ENCODE results near the gene TIPARP.

The TIPARP gene, protein sequence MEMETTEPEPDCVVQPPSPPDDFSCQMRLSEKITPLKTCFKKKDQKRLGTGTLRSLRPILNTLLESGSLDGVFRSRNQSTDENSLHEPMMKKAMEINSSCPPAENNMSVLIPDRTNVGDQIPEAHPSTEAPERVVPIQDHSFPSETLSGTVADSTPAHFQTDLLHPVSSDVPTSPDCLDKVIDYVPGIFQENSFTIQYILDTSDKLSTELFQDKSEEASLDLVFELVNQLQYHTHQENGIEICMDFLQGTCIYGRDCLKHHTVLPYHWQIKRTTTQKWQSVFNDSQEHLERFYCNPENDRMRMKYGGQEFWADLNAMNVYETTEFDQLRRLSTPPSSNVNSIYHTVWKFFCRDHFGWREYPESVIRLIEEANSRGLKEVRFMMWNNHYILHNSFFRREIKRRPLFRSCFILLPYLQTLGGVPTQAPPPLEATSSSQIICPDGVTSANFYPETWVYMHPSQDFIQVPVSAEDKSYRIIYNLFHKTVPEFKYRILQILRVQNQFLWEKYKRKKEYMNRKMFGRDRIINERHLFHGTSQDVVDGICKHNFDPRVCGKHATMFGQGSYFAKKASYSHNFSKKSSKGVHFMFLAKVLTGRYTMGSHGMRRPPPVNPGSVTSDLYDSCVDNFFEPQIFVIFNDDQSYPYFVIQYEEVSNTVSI

DNA sequence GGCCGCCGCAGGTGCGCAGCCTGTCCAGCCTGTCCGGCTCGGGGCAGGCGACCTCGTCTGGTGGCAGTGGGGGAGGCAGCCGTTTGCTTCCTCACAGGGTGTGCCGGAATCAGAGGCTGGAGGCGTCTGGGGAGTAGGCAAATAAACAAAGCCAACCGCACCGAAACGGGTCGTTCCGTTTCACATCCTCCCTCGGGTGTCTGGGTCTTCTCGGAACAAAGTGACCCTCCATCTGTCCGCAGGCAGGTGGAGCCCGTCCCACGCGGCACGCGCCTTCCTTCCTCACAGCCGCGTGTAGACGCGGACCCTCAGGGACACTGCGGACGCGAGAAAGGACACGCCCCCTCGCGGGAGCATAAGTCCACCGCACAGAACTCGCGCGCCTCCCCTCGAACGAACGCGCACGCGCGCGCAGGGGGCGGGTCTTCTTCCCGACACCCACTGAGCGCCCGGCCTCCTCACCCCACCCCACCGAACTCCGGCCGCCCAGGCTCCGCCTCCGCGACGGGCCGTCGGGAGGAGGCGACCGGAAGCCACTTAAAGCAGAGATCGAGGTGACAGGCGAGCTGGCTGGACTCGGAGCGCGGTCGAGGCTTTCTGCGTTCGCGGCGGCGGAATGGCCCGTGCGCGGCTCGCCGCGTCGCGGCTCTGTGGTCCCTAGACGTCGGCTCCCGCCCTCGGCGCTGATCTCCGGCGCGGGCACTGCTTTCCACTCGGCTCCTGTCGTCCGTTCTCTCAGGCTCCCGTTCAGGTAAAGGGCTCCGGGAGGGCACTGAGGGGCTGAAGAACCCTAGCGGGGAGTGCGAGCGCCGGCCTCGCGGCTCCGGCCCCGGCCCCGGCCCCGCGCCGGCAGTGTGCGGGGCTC lies at the start of gene TIPARP:
Gene TIPARP, plus strand, starts transcription at position 545 of the 865 bp plus-strand sequence. CDS start 3,108 bp downstream, outside the sequence.
- peak; percentile 96 to 97 for DNase-seq

DNA sequence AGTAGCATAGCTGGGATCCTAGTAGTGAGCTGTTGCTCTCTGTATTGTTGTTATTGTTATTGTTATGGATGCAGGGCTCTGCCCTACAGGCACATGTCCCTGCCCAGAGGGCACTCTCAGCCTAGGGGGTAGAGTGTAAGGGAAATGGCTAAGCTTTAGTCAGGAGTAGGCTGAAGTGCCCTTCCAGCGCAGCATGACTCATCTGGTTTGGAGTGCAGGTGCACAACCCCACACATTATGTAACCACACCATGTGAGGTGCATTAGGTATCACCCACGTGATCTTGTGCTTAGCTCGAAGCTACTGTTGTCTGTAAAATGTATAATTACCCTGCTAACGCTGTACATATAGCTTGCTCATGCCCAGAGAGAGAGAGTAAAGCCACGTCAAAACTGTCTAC lies 48.3 kb upstream of the TIPARP start:
- DNase-seq: no peak

DNA sequence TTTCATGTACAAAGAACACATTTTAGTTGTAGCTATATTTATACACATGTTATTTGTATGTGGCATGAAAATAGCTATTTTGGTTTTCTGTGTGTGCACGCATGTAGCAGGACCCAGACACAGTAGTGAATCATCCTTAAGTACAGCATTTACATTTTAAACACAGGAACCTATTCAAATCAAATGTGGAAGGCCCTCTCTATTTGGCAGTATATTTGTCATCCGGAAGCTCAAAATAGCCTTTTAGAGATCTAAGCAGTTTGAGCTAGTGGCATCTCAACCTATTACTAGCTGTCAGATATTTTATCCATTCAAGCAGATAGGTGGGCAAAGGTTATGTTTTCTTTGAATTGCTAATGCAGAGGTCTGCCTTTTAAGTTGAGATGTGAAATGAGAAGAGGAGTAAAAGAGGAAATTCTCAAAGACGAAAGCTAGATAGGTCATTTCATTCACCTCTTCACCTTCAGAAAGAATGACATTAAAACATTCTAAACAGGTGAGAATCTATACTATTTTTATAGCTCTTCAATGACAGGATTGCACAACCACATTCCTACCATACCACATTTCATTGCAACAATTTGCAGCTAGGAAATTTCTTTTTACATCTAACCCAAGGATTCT lies 46.3 kb upstream of the TIPARP start:
- DNase-seq: no peak

DNA sequence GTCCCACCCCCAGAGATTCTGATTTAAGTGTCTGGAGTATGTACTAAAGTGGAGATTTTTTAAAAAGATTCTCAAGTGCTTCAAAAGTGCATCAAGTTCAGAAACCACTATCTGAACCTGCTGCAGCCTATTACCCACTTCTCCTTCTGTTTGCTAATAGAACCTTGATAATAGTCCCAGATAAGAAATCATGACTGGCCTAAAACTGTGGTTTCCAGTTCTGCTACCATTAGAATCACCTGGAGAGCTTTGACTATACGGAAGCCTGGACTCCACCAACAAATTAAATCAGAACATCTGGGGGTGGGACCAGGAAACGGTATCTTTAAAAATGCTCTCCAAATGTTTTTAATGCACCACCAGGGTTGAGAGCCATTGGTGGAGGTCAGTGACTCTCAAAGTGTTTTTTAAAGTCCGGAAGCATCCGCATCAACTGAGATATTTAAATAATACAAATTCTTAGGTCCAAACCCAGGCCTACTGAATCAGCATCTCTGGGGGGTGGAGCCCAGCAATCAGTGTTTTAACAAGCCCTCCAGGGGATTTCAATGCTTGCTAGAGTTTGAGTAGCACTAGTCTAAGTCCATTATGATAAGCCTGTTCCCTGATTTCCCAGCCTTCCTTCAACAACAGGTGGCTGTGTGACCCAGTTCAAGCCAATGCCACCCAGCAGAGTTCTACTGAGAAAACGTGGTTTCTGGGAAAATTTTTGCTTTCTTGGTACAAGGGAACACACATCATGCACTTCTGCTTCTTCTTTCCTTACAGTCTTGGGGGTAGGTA lies 45.4 kb upstream of the TIPARP start:
- DNase-seq: no peak

DNA sequence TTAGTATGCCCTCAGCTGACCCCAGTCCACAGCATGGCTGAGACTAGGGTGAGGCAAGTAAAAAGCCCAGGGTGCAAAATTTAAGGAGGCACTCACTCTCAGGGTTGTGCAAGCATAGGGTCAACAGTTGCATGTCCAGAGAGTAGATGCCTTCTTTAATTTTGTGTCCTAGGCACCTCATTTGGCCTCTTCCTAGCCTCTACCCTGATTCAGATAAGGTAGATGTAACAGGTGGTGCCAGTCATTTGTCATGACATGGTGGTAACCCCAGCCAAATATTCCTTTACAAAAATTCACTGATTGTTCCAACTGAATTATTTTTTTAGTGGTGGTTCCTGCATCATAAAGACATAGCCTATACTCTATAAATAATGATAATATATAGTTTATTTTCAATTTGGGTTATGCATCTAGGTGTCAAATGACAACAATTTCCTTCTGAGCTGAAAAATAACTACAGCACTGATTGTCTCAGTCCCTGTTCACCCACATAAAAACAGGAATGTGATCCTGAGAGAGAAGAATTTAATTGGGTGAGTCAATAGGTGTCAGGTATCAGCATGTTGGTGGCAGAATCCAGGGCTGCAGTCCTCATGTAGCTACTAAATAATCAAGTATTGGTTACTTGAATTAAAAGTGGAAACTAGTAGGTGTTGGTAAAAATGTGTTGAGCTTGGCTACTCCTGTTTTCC lies 44.2 kb upstream of the TIPARP start:
- DNase-seq: peak in 1 of 2 experiments; percentile 9

DNA sequence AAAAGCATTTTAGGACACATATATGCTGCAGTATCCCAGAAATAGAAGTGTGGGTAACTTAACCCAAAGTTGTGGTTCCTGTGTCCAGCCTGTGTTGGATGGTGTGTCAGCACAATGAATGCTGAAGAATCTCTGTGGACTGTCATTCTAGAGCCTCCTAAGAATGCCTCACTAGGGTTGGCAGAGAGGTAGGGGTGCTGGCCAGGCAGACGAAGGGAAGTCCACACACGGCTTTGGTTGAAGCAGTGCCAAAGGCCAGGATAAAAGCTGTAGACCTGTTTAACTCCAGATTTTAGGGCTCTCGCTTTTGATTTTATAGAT lies 43.7 kb upstream of the TIPARP start:
- DNase-seq: no peak

DNA sequence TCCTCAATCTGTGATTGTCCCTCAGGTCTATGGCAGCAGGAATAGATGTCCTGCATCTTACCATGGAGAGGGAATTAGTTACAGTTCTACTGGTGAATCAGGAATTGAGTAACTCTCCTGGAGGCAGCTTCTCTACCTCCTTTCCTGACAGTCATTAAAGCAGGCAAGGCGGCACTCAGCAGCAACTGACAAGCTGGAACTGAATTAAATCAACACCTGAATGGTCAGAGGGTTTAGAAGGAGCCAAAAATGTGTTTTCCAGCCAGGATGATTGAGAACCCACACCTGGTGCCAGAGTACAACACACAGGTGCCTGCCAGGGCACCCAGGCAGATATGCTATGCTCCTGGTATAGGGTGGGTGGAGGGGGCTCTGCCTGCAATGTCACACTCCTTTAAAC lies 43.1 kb upstream of the TIPARP start:
- no peak for DNase-seq

DNA sequence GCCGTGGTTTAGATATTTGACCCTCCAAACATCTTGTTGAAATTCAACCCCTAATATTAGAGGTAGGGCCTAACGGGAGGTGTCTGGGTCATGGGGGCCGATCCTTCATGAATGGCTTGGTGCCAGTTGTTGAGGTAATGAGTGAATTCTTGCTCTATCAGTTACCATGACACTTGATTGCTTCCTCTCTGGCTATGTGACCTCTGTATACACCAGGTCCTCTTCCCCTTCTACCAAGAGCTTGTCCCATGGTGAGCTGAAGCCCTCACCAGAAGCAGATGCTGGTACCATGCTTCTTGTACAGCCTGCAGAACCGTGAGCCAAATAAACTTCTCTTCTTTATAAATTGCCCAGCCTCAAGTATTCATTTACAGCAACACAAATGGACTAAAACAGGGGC lies 41.8 kb upstream of the TIPARP start:
- DNase-seq: no peak

DNA sequence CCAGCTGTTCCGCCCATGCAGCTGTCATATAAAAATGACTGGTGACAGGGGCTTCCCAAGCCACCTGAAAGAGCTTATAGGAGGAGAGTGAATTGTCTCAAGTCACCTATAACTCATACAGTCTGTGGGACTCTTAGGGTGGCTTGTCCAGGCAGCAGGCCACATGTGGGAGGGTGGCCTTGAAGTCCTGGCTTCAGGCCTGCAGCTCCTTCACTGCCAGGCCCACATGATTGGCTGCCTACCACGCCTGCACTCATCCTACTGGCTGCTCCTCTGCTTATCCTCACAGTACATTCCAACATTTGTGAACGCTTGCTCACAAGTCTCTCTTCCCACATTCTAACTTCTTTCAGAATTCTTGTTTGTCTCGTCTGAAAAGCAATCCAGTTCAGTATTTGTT lies 41.1 kb upstream of the TIPARP start:
- no peak for DNase-seq

DNA sequence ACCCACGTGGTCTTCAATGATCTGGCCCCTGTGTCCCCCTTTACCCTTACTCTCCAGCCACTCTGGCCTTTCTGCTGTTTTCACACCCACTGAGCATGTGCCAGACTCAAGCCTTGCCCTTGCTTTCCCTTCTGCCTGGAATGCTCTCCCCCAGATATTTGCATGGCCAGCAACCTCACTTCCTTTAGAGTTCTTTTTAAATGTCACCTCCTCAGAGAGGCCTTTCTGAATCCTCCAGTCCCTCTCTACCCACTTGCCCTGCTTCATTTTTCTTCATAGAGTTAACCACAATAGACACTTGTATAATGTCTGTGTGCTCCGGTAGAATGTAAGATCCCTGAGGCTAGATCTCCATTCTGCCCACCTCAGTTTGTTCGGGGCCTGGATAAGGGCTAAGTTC lies 39.4 kb upstream of the TIPARP start:
- no peak for DNase-seq

DNA sequence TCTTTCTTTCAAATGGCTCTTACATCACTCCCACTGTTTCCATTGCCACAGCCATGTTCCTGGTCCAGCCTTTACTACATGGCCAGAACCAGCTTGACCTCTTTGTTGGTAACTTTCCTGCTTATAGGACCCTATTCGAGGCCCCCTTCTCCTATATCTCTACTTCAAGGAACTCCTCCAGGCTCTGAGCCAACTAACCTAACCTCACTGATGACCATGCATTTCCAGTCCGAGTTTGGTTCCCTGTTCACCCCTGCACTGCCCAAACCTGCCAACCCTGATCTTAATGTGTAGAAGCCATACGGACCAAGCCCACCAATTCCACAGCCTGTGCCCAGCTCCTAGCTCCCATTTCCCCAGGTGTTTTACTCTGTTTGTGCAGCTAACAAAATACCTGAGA lies 38.4 kb upstream of the TIPARP start:
- no peak for DNase-seq

DNA sequence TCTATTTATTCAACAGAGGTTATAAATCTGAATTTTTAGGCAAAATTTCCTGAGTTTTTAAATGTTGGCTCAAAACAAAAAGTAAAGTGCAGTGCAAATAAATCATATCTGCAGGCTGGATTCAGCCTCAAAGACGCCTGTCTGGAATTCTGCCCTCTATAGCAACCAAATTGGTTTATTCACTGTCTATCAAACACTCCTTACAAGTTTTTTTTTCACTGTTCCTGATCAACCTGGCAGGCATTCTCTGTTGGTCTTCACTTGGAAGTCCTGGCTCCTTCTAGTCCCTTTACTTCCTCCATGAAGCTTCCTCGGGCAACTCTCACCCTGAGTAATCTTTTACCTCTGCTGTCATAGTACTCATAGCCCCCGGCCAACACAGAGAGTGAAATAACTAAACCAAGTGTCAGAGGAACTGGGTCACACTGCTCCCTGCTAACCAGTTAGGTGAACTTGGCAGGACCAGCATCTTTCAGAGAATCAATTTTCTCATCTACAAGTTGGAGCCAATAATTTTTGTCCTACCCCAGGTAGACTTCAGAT lies 36.8 kb upstream of the TIPARP start:
- DNase-seq: no peak

DNA sequence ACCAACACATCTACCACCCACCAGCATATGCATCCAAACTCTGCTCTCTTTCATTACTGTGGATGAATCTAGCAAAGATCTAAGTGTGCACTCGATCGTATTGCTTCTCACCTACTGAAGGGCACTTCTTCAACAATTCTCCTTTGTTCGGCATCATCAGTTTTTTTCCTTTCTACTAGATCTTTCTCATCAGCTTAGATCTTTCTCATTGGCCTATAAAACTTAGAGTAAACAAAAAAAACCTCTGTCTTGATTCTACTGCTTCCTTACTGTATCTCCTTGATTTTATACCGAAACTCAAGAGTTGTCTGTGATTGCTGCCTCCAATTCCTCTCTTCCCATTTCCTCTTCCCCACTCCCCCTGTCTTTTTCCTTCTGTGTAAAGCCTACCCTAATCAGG lies 36.1 kb upstream of the TIPARP start:
- no peak for DNase-seq

DNA sequence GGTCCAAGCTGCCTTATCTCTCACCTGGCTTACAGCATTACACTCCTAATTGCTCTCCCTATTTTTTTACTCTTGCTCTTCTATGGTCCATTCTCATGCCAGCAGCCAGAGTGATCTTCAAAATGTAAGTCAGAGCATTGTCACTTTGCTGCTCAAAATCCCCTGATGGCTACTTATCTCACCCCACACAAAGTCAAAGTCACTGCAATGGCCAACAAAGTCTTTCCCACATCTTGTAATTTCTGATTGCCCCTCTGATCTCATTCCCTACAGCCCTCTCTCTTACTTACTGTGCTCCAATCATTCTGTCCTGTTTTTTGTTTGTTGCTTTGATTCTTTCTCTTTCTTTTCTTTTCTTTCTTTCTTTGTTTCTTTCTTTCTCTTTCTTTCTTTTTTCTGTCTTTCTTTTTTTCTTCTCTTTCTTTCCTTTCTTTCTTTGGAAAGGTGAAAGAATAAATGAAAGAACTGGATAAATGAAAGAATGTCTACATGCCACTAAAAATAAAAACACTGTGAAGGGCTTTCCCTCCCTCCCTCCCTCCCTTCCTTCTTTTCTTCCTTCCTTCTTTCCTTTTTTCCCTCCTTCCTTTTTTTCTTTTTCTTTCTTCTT lies 34.9 kb upstream of the TIPARP start:
- no peak for DNase-seq

DNA sequence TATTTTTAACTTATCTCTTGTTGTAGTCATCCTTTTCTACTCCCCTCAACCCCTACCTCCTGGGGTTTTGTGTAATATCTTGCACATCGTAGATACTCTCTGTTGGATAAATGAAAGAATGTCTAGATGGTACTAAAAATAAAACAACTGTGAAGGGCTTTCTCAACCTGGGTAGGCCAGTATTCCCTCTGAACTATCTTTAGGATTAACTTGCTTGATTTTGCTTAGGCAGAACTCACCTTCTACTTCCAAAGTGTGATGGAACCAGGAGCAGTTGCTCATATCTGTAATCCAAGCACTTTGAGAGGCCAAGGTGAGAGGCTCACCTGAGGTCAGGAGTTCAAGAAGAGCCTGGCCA lies 32.8 kb upstream of the TIPARP start:
- DNase-seq: no peak

DNA sequence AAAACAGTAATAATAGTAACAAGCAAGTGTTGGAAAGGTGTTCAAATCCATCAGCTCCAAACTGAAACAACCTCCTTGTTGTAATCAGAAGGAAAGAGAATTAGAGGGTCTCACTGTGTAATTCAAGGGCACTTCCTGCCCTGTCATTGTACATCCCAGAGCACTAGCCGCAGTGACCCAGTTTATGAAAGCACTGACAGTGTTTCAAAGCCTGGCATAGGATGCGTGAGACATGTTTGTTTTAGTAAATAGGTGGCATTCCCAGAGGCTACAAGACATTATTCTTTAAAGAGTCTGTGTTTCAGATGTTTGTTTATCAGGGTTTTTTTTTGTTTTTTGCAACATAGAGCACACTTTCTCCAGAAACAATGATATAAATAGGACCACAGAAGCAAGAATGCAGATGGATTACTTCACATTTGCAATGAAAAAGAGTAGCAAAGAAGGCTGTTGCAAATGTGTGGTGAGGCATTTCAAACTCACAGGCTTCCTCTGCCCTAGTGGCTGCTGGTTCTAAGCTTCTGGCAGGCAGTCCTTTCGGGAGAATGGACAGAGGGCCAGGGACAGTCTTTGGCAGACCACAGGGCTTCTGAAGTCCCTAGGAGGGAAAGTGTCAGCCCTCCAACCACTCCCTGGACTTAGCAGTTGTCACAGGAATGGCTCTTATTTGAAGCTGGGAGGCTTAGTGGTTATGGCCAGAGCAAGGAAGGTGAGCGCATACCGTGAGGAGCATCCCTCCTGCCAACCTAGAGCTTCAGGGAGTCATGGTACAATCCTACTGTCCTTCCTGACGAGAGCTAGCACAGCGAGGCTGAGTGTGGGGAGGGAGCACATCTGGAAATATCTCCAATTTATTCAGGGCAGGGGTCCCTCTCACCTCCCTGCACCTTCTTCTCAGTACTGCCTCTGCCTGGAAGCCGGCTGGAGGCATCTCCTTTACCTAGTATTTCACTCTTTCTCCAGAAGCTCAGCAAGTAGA lies 31.4 kb upstream of the TIPARP start:
- DNase-seq: no peak

DNA sequence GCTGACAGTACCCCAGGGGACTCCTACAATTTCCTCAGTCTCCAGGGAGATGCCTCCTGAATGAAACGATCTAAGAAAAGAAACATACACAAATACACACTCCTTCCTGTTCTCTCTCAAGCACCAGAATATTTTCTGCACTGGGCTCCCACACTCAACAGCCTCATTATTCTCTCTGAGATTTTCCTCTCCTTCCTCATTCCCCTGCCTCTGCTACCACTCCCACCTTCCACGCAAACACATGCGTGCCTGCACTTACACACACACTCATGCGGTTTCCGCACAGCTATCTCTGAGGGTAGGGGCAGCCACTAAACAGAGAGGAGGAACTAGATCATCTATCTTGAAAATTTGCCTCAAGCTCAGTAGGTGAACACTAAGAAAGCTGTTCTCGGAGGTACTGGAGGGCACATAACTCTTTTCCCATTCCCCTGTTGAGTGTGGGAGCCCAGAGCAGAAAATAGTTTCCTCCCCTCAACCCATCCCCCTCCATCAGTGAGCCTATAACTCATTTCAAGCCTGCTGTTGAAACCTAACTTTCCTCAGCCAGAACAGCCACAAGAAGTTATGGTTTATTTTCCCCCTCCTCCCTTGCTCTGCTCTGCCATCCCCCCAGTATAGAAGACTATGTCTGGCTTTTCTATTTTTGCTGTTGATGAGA lies 30.5 kb upstream of the TIPARP start:
- no peak for DNase-seq

DNA sequence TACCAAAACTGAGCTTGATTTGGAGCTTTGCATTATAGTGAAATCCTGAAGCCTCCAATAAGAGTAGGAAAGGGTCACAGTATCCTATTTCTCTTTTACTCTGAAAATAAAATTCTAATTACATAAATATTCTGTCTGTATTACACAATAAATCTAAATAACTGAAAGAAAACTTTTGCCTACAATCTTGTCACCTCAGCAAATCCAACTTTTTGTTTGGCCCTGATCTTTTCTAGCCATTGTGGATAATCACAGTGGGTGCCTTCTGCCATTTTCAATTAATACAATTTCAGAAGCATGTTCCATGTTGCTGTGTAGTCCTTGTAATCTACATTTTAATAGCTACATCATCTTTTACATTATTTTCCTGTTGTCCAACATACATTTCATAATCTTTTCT lies 29.4 kb upstream of the TIPARP start:
- no peak for DNase-seq

DNA sequence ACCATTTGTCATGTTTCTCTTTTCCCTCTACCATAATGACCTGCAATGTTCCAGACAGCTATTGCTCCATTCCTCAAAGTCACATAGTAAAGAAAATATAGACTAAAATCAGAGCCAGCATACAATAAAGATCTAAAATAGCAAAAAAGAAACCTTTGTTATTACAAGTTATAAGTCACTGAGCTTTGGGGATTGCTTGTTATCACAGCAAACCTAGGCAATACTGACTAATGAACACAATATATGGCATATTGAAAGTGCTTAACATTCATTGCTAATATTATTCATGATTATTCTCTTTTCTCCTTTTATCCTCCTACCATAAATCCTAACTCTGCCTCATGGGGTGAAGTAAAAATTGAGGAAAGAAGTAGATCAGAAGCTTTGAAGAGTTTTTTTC lies 27.4 kb upstream of the TIPARP start:
- no peak for DNase-seq
